Activated T-helper 1 cell treated with Interleukin-2 at 50 U/mL for 16 hours (primary cell): Measurements from ENCODE around the gene PEX11A.

Source experiments
- DNase-seq: peaks from one replicate; pipeline ENCODE4 v3.0.0-alpha.2; 2020; ENCODE audit warnings: low read depth

Gene PEX11A

DNA sequence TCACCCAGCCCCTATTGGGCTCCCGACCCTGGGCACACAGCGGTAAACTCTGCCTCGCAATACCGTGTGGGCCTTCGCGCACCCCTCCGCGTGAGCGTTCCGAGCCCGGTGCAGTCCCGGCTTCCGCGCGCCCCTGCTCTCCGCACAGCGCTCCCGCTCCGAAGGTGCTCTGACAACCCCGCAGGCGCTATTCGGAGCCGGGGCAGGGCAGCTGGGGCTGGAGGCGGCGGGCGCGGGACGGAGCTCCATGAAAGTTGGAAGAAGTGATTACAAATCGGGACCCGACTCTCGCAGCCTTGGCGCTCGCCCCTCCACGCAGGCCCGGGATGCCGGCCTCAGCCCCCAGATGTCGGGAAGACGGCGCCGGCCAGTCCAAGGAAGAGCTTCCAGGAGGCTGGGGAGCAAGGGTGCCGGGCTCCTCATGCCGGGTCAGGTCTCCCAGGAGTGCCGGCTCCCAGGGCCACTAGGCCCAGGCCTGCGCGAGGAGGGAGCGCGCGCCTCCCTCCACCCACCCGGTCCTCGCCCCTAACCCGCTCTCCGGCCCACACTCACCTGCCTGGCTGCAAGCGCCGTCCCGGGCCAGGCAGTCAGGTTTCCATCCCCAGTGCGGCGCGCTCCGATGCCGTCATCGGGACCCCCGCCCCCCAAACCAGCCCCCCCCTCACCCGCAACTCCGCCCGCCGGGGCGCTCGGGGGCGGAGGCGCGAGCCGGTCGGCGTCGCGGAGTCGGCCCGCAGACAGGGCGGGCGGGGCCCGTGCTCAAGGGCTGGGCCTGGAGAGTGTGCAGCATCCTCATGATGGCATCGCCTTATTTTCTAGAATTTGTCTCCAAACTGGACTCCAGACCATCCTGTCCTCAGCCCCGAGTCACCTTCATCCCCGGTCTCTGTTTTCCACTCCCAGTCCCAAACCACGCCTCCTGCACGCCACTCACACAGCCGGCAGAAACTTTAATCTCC lies 35.4 kb downstream of the PEX11A start, which contains the start of gene KIF7:
TSS of gene KIF7 (minus strand) at position 621 of the 959 bp plus-strand sequence. CDS start 2,537 bp downstream, outside the sequence.
- DNase-seq: no peak

- no peak for DNase-seq
These were observed 36.2 kb downstream of the PEX11A start for GRCh38 chr15:89654301-89654761.

DNA sequence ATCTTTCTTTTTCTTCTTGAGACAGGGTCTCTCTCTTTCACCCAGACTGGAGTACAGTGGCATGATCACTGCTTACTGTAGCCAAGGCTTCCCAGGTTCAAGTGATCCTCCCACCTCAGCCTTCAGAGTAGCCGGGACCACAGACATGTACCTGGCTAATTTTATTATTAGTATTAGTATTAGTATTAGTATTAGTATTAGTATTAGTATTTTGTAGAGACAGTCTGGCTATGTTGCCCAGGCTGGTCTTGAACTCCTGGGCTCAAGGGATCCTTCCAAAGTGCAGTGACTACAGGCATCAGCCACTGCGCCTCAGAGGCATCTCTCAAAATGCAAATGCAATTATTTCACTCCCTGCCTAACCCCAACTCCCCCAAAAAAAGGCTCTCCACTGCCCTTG lies 37.0 kb downstream of the PEX11A start:
- DNase-seq: no peak

GRCh38 chr15:89652666-89653065 lies 37.9 kb downstream of the PEX11A start:
- DNase-seq: no peak

GRCh38 chr15:89652131-89652530 lies 38.4 kb downstream of the PEX11A start:
- DNase-seq: no peak

GRCh38 chr15:89649716-89650115 lies 40.8 kb downstream of the PEX11A start:
- DNase-seq: no peak

DNA sequence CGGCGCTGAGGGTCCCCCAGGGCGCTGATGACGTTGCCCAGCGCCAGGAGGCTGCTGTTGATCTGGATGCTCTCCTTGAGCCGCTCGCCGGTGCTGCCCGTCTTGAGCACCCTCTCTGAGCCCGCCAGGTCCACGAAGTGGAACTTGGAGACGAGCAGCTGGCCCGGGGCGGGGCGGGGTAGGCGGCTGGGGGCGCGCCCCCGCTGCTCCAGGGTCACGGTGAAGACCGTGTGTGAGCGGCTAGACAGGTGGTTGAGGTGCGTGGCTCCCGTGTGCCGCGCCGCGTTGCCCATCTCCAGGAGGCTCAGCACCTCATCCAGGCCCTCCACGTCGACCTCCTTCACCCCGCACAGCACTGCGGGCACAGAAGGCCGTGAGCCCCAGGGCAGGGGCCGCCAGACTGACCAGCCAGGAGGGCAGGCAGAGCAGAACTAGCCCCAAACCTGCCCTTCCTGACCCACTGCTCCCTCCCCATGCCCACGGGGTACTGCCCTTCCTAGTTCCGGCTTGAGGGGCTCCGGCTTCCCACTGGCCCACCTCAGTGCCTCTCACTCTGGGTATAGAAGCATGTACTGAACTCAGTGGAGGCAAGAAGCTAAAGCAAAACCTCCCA lies 41.4 kb downstream of the PEX11A start:
- DNase-seq: no peak

GRCh38 chr15:89648106-89649012 lies 42.2 kb downstream of the PEX11A start:
- no peak for DNase-seq

GRCh38 chr15:89647191-89647851 lies 43.2 kb downstream of the PEX11A start:
- peak; percentile 33 for DNase-seq

DNA sequence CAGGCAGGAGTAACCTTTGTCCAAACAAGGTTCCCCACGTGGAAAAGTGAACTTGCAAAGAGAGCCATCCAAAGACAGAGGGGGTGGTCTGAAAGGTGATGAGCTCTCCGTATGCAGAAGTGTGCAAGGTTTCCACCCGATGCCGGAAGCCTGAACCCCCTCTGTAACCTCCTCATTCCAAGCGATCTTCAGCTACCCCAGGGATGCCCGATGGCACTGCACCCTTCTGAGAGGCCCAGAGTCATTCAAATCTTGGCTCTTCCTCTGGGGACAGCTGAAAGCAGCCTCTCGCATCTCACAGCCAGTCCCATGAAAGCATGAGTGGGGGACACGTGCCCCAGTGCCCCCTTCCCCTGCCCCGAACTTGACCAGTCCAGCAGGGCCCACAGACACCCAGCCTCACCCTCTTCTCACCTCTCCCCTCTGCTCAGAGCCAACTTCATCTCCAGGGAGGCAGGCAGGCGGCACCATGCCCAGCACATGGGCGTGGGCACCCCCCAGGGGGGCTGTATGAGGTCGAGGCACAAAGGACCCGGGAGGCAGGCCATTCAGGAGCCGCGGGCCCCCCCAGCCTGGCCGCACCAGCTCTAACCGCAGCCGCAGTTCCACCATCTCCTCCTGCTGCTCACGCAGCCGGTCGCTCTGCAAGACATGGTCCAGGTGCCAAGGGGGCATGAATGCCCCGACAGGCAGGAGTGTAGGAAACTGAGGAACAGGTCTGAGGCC lies 44.0 kb downstream of the PEX11A start:
- no peak for DNase-seq

DNA sequence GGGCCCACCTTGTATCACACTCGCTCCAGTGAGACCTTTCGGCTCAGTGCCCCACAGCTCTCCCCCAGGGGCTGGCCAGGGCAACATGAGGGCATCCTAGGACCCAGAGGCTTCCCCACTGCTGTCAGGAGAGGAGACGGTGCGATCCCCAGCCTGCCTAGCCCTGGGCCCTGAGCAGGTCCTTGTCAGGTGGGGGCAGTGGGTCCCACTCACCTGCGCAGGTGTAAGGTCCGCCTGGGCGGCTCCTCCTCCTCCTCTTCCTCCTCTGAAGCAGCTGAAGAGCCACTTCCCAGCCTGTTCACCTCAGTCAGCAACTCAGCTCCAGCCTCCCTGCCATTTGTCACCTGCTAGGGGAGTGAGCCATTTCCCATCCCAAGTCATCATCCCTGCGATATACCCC lies 44.9 kb downstream of the PEX11A start:
- DNase-seq: no peak

GRCh38 chr15:89642106-89642505 lies 48.4 kb downstream of the PEX11A start:
- DNase-seq: no peak

GRCh38 chr15:89641053-89641452 lies 49.5 kb downstream of the PEX11A start:
- DNase-seq: no peak

GRCh38 chr15:89640245-89640644 lies 50.3 kb downstream of the PEX11A start:
- DNase-seq: no peak

DNA sequence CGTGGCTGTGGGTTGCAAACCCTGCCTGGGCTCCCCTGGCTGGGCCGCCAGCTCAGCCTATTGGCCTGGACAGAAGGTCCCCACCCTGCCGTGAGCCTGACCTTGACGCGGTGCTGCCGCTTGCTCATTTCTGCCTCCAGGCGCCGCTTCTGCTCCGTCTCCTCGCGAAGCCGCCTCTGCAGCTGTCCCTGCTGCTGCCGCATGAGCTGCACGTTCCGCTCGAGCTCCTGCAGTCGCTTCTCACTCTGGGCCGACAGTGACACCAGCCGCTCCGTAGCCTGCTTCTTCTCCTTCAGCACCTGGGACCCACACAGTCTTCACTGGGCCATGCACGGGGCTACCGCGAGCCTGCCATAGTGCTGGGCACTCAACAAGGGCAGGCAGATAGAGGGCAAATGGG lies 57.0 kb downstream of the PEX11A start:
- no peak for DNase-seq

GRCh38 chr15:89632563-89633430 lies 57.8 kb downstream of the PEX11A start:
- DNase-seq: no peak

- DNase-seq: no peak
These were observed 58.7 kb downstream of the PEX11A start for GRCh38 chr15:89631902-89632264.
